HG02884 (cell line): ENCODE results near the gene KIF15.

ENCODE experiments used
- ATAC-seq: cut with Tn5 transposase; IDR thresholded peaks from one replicate; pipeline ENCODE4 v1.9.1; 2021; ENCODE audit warnings: mild to moderate bottlenecking, moderate library complexity; ENCODE audit not compliant: unreplicated experiment

The KIF15 gene, protein sequence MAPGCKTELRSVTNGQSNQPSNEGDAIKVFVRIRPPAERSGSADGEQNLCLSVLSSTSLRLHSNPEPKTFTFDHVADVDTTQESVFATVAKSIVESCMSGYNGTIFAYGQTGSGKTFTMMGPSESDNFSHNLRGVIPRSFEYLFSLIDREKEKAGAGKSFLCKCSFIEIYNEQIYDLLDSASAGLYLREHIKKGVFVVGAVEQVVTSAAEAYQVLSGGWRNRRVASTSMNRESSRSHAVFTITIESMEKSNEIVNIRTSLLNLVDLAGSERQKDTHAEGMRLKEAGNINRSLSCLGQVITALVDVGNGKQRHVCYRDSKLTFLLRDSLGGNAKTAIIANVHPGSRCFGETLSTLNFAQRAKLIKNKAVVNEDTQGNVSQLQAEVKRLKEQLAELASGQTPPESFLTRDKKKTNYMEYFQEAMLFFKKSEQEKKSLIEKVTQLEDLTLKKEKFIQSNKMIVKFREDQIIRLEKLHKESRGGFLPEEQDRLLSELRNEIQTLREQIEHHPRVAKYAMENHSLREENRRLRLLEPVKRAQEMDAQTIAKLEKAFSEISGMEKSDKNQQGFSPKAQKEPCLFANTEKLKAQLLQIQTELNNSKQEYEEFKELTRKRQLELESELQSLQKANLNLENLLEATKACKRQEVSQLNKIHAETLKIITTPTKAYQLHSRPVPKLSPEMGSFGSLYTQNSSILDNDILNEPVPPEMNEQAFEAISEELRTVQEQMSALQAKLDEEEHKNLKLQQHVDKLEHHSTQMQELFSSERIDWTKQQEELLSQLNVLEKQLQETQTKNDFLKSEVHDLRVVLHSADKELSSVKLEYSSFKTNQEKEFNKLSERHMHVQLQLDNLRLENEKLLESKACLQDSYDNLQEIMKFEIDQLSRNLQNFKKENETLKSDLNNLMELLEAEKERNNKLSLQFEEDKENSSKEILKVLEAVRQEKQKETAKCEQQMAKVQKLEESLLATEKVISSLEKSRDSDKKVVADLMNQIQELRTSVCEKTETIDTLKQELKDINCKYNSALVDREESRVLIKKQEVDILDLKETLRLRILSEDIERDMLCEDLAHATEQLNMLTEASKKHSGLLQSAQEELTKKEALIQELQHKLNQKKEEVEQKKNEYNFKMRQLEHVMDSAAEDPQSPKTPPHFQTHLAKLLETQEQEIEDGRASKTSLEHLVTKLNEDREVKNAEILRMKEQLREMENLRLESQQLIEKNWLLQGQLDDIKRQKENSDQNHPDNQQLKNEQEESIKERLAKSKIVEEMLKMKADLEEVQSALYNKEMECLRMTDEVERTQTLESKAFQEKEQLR (N-terminal part only)

GRCh38 chr3:44761424-44762169 lies at the start of gene KIF15, which contains the start of gene KIAA1143:
Gene KIF15 (plus strand): TSS chr3:44761794. CDS start chr3:44761866, 72 bp downstream.
Gene KIAA1143 (minus strand): TSS chr3:44761619. CDS start chr3:44761602, 17 bp downstream.
- ATAC-seq = peak; percentile 88

- ATAC-seq = no peak
Observed at GRCh38 chr3:44712455-44713075, 49.0 kb upstream of the KIF15 start, which contains the start of gene ZNF502. Gene ZNF502 (plus strand): TSS chr3:44712660. CDS start chr3:44720262, 7,602 bp downstream.

- no peak for ATAC-seq
Observed at GRCh38 chr3:44721231-44722102, 40.1 kb upstream of the KIF15 start.

DNA sequence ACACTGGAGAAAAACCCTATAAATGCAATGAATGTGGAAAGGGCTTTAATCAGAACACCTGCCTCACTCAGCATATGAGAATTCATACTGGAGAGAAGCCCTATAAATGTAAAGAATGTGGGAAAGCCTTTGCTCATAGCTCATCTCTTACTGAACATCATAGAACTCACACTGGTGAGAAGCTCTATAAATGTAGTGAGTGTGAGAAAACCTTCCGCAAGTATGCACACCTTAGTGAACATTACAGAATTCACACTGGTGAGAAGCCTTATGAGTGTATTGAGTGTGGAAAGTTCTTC lies 39.5 kb upstream of the KIF15 start:
- ATAC-seq = no peak

DNA sequence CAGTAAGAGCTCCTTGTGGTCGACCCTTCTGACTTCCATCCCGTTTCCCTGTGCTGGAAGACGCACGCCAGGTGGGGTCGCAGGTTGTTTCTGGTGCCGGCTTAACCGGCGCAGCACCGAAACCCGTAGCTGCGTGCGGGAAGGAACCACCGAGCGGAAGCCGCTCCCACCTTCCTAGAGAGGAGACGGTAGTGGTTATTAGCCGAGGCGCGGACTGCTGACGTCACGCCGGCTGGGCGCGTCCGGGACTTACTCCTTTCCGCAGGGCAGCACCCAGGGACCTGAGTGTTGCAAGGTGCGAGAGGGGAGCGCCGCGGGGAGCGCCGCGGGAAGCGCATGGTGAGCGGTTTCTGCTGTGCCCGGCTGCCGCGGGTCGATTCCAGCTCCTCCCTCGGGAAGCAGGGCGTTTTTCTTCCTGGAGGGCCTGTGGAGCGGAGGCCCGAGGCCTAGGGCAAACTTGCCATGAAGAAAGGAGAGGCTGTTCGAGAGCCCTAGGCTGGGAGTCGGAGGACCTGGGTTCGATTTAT lies 32.1 kb upstream of the KIF15 start, which contains the start of gene ZNF501:
Gene ZNF501, plus strand, starts transcription at position 252 of the 527 bp plus-strand sequence. CDS start 4,787 bp downstream, outside the sequence.
- peak; percentile 78 for ATAC-seq

DNA sequence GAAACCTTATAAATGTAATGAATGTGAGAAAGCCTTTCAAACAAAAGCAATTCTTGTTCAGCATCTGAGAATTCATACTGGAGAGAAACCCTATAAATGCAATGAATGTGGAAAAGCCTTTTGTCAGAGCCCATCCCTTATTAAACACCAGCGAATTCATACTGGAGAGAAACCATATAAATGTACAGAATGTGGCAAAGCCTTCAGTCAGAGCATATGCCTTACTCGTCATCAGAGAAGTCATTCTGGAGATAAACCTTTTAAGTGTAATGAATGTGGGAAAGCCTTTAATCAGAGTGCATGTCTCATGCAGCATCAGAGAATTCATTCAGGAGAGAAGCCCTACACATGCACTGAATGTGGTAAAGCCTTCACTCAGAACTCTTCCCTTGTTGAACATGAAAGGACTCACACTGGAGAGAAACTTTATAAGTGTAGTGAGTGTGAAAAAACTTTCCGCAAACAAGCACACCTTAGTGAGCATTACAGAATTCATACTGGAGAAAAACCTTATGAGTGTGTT lies 26.9 kb upstream of the KIF15 start:
- no peak for ATAC-seq

GRCh38 chr3:44761101-44761423 lies 532 bp upstream of the KIF15 start:
- ATAC-seq = no peak

DNA sequence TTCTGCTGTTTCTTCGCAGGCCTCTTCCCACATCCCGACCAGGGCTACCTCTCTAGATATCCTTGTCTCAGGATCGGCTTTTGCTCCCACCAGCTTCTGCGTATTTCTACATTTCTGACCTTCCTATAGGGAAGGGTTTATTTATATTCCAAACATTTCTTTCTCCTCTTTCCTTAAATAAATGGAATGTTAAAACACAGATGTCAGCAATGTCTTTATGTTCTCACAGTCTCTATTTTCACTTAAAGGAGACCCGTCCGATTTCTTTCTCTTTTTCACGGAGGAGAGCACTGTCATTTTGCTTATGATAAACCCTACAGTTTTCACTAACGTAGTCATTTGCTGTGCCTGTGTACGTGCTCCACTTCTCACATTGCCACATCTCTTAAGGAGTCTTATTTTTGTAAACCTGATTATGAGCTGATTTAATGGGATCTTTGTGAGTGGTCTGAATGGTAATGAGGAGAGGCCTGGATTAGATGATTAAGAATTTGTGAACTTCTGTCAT lies 630 bp downstream of the KIF15 start:
- ATAC-seq = peak; percentile 14

DNA sequence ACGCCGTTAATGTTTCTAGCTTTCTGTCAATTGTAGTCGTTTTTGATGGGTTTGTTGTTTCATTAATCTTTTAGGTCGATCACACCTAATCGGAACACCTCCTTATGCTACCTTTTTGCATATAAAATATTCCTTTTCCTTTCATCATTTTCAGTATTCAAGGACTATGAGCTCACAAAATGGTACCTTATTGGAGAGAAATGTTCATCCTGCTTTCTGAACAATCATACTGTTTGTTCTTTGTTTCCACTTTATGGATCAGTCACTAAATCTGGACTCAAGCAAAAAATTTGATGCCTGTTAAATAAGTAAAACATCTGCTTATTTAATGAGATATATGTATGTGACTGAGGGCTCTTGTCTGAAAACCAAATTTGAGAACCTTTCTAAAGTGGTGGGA lies 1.1 kb downstream of the KIF15 start:
- ATAC-seq = no peak

GRCh38 chr3:44764248-44764647 lies 2.7 kb downstream of the KIF15 start:
- no peak for ATAC-seq

DNA sequence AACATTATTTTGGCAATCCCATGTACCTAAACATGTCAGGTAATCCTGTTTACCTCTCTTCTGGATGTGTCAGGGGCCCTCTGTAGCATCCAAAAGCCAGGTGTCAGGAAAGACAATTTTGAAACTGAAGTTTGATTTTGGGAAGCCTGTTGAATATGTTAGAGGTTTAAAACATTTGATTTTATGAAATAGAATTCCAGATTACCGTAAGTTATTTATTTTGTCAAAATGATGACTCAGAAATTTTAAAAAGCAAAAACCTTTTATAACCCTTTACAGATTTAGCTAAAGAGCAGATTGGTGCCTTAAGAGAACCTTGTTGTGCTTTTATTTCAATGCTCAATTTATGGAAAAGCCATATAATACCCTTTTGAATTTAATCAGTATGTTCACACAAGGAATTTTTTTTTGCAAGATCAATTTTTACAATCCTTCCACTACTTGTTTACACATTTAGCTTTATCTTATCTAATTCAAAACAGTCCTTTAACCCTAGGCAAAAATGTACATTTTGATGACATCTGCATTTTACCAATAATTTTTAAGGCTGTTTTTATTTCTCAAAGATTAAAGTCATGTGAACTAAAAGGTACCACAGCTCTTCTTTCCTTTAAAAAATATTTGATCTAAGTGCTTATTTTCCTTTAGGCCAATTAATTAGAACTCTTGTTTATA lies 10.0 kb downstream of the KIF15 start:
- no peak for ATAC-seq

GRCh38 chr3:44772099-44772442 lies 10.5 kb downstream of the KIF15 start:
- ATAC-seq = no peak

DNA sequence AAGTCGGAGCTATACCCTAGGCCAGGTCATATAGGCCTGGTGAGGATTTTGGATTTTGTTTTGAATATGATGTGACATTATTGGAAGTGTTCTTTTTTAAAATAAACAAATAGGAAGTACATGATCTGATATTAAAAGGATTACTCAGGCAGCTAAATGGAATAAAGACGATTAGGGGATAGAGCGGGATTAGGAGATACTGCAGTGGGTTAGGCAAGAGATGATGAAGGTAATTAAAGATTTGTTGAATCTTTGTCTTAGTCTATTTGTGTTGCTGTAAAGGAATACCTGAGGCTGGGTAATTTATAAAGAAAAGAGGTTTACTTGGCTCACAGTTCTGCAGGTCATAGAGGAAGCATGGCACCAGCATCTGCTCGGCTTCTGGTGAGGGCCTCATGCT lies 21.3 kb downstream of the KIF15 start:
- ATAC-seq = no peak

DNA sequence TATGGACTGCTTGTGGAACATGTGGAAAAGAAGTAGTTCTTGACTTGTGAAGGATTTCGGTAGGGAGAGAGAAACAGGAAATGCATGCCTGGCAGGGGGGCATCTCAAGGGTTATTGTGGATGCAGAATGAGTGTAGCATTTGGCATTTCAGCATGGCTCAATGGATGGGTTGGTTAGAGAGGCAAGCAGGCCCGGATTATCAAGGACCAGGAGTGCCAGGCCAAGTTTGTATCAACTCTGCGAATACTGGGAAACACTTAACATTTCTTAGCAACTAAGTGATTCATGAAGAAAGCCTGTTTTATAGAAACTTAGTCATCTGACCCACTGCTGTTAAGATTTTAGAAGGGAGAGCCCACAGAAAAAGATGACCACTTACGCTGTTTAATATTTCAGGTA lies 33.6 kb downstream of the KIF15 start:
- ATAC-seq = no peak

DNA sequence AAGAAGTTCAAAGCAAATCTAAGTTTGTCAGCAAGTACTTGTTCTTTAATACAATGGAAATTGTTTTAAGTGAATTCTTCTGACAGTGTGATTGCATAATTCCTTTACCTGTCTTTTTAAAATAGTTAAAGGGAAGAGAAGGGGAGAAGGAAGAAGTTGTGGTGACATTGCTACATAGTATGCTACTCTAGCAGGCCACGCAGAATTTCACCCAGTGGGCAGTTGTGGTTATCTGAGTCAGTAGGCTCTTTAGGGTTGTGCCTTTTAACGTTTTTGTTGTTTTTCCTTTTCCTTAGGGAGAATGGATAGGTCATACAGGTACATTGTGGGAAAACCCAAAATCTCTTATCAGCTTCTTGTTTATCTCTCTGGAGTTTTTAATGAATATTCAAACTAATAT lies 40.4 kb downstream of the KIF15 start:
- no peak for ATAC-seq

DNA sequence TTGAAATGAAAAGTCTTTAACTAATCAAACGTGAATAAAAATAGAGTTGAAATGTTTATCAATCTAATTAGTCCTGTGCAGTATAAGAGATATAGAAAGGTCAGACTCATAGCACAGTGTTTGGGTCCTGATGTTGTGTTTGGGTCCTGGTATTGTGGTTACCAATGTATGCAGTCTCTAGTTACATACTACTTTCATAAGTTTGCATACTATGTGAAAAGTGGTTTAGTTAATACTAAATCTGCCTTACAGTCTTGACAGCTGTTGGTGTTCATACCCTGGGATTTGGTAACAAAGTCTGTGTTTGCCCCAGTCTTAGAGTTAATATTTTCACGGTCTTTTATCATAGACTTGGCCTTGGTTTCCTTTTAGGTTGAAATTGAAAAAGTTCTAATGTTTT lies 41.7 kb downstream of the KIF15 start:
- ATAC-seq = no peak

GRCh38 chr3:44805960-44806359 lies 44.4 kb downstream of the KIF15 start:
- no peak for ATAC-seq

DNA sequence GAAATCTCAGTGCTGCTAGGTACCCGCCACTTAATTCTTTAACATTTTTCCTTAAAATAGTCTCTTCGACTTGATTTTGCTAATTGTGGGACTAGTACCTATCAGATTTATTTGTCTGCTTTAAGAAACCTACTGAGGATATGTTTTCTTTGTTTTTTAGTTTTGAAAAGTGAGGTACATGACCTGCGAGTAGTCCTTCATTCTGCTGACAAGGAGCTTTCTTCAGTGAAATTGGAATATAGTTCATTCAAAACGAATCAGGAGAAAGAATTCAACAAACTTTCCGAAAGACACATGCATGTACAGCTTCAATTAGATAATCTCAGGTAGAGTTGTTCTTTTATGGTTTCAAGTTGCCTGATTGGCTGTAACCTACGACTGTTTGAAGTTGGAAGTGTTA lies 53.2 kb downstream of the KIF15 start:
- no peak for ATAC-seq
